Body of pancreas (tissue), 4 donors: ENCODE measurements around the gene GRSF1.

Experiments used
- POLR2A ChIP-seq, 3 donors: fragments of 450-650 bp; IDR thresholded peaks; one replicate each; pipeline ENCODE4 v1.6.1; 2016; ENCODE audit warnings: antibody characterized with exemption in 3 of 3, mild to moderate bottlenecking in 2 of 3
- TF ChIP-seq, protein P1 (sequence below), 7 experiments: fragments of 450-650 bp in 4 of 7; fragments of 200-600 bp in 3 of 7; sonication (generic) in 3 of 7; IDR thresholded peaks; one replicate each; pipeline ENCODE4 v1.5.1; 2016 to 2019; ENCODE audit warnings: antibody characterized with exemption in 7 of 7

DNA sequence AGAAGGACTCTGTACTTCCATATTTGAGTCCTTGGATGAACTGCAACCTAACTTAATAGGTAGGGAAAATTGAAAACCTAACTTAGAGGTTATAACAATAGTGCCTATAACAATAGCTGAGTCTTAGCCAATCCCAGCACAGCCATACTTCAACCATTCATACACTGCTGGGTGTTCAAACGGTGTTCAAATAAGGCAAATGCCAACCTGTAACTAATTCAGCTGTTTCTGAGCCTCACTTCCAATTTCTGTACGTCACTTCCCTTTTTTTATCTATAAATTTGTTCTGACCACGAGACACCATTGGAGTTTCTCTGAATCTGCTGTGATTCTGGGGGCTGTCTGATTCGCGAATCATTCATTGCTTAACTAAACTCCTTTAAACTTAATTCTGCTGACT, 9.6 kb upstream of the GRSF1 start:
- TF ChIP-seq POLR2A (IDR thresholded peaks at IDR 0.05) = no peak
- TF ChIP-seq, protein P1, sequence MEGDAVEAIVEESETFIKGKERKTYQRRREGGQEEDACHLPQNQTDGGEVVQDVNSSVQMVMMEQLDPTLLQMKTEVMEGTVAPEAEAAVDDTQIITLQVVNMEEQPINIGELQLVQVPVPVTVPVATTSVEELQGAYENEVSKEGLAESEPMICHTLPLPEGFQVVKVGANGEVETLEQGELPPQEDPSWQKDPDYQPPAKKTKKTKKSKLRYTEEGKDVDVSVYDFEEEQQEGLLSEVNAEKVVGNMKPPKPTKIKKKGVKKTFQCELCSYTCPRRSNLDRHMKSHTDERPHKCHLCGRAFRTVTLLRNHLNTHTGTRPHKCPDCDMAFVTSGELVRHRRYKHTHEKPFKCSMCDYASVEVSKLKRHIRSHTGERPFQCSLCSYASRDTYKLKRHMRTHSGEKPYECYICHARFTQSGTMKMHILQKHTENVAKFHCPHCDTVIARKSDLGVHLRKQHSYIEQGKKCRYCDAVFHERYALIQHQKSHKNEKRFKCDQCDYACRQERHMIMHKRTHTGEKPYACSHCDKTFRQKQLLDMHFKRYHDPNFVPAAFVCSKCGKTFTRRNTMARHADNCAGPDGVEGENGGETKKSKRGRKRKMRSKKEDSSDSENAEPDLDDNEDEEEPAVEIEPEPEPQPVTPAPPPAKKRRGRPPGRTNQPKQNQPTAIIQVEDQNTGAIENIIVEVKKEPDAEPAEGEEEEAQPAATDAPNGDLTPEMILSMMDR (IDR thresholded peaks at IDR 0.05) = no peak
